Kidney (tissue), 14 donors: ENCODE measurements around the gene SEZ6L. TPM values are rescaled to one million over a fixed set of nuclear protein-coding genes. Genes with fewer than 3 reads are reported as not detected.

Experiments
- DNase-seq, 5 donors: peaks; one replicate each; pipeline ENCODE4 v3.0.0-alpha.2; 2013 to 2020
- FAIRE-seq: peaks from 2 replicates; lab custom pipeline; 2012; peaks lifted over from hg19 to GRCh38; lab: Jason Lieb, UNC
- H3K27ac ChIP-seq, 2 donors: one replicate each; pipeline ENCODE4 v1.7.0; 2013; ENCODE audit warnings: low read depth in 2 of 2, low read length in 2 of 2, inconsistent platforms in 1 of 2
- H3K27me3 ChIP-seq: one replicate; pipeline ENCODE4 v1.7.1; 2013; ENCODE audit warnings: low read length, inconsistent platforms; ENCODE audit not compliant: control insufficient read depth, insufficient read depth
- H3K36me3 ChIP-seq, 3 donors: one replicate each; pipeline versions ENCODE4 v1.7.0 to v1.7.1; 2013; ENCODE audit warnings: low read length in 3 of 3, control low read depth in 1 of 3, inconsistent platforms in 1 of 3; ENCODE audit not compliant: insufficient read depth in 3 of 3, control insufficient read depth in 2 of 3
- H3K4me1 ChIP-seq, 3 donors: one replicate each; pipeline versions ENCODE4 v1.7.0 to v1.7.1; 2013; ENCODE audit warnings: low read length in 3 of 3, inconsistent platforms in 1 of 3, low read depth in 1 of 3; ENCODE audit not compliant: control insufficient read depth in 2 of 3, insufficient read depth in 2 of 3
- H3K4me3 ChIP-seq, 3 donors: one replicate each; pipeline versions ENCODE4 v1.7.0 to v1.8.1; 2013; ENCODE audit warnings: low read length in 3 of 3, control low read depth in 1 of 3, inconsistent platforms in 1 of 3
- H3K9ac ChIP-seq, 3 donors: one replicate each; pipeline versions ENCODE4 v1.7.0 to v1.7.1; 2013; ENCODE audit warnings: low read length in 3 of 3, control low read depth in 1 of 3, inconsistent platforms in 1 of 3
- H3K9me3 ChIP-seq, 3 donors: one replicate each; pipeline versions ENCODE4 v1.7.0 to v1.7.1; 2013; ENCODE audit warnings: low read length in 3 of 3, control low read depth in 1 of 3, inconsistent platforms in 1 of 3; ENCODE audit not compliant: control insufficient read depth in 2 of 3, insufficient read depth in 1 of 3
- CTCF ChIP-seq: IDR thresholded peaks from 3 replicates; pipeline ENCODE4 v1.5.1; 2012; ENCODE audit warnings: mild to moderate bottlenecking, moderate library complexity, borderline replicate concordance; ENCODE audit not compliant: insufficient read depth; ENCODE audit errors: extremely low read depth
- intact Hi-C: fragments of 100-400 bp; cut with DNase I; formaldehyde crosslinking; loops from one replicate; pipeline ENCODE4 v1.11.1; 2022
- polyA plus RNA-seq: library from polyadenylated mRNA; stranded (reverse); fragments of 350-450 nt; fragmentation: Illumina TruSeq; extraction: RNeasy Lipid Tissue Mini Kit (QIAGEN cat#74804); gene quantifications from one replicate; pipeline ENCODE4 v1.2.3, GENCODE V29; 2014; ENCODE audit warnings: low read depth, low replicate concordance; ENCODE audit not compliant: insufficient read depth
- total RNA-seq: library from RNA; stranded (reverse); fragmentation: NEBNext Ultra II Directional; extraction: Animal tissue kit (Norgen Biotek cat#: 25700); gene quantifications from one replicate; pipeline ENCODE4 v1.2.1, GENCODE V29; 2021
- donor health status: control.
- donor health status: control.
- donor health status: control.
- donor health status: control.
- donor health status: control.
- donor health status: DM: yes; HTN: yes; CAD: no.
- donor health status: Normal renal cell carcinoma (clear cell type).

Gene SEZ6L
- total and polyA plus RNA-seq, 2 donors from 2014 or later, result 0.09 to 0.19 TPM

GRCh38 chr22:26164174-26164573 is 5.1 kb upstream of the SEZ6L start:
- no peaks in the 10 kb centered on the region for H3K36me3 ChIP-seq
- no peak overlapping the region for H3K4me3 ChIP-seq
- no peak for TF ChIP-seq CTCF
- H3K27ac ChIP-seq, result no peak overlapping the region
- peaks cover 7% of the 10 kb centered on the region for H3K27me3 ChIP-seq
- no peak overlapping the region for H3K9ac ChIP-seq
- intact Hi-C loops, result no loop called here
- H3K9me3 ChIP-seq, result no peaks in the 10 kb centered on the region
- FAIRE-seq (no peak), DNase-seq (no peak)
- no peaks in the 10 kb centered on the region for H3K4me1 ChIP-seq

- peaks cover 22% of the 10 kb centered on the region for H3K27me3 ChIP-seq
- H3K9ac ChIP-seq, result no peak overlapping the region
- FAIRE-seq (no peak), DNase-seq (no peak)
- no peak for TF ChIP-seq CTCF
- intact Hi-C loops, result no loop called here
- H3K9me3 ChIP-seq, result no peaks in the 10 kb centered on the region
- H3K27ac ChIP-seq, result no peak overlapping the region
- no peaks in the 10 kb centered on the region for H3K36me3 ChIP-seq
- H3K4me3 ChIP-seq, result no peak overlapping the region
- H3K4me1 ChIP-seq, result peaks cover 0 to 4% (median 0%) of the 10 kb centered on the region in 3 donors
Observed at GRCh38 chr22:26168330-26168851, 871 bp upstream of the SEZ6L start.

- Histone ChIP-seq H3K27me3 (peaks cover 22% of the 10 kb centered on the region), H3K4me3 (no peak overlapping the region), H3K9me3 (no peaks in the 10 kb centered on the region), H3K27ac (no peak overlapping the region), H3K4me1 (peaks cover 0 to 4% (median 0%) of the 10 kb centered on the region in 3 donors), H3K9ac (no peak overlapping the region), H3K36me3 (no peaks in the 10 kb centered on the region)
- TF ChIP-seq CTCF, result no peak
- intact Hi-C loops, result no loop called here
- no peak for FAIRE-seq
- peak in 3 of 5 donors; percentile 13 to 22 (median 19) for DNase-seq
Observed at GRCh38 chr22:26168939-26169314, 335 bp upstream of the SEZ6L start.

- Histone ChIP-seq H3K4me1 (peaks cover 0 to 4% (median 0%) of the 10 kb centered on the region in 3 donors), H3K36me3 (no peaks in the 10 kb centered on the region), H3K27ac (no peak overlapping the region), H3K4me3 (no peak overlapping the region), H3K9me3 (no peaks in the 10 kb centered on the region), H3K9ac (no peak overlapping the region), H3K27me3 (peaks cover 25% of the 10 kb centered on the region)
- no peak for TF ChIP-seq CTCF
- DNase-seq (peak in 1 of 5 donors; percentile 31), FAIRE-seq (no peak)
- intact Hi-C loops, result no loop called here
Observed at GRCh38 chr22:26170112-26170492, 840 bp downstream of the SEZ6L start.
